Measurements from ENCODE around the gene KIAA1328. TPM values are rescaled to one million over a fixed set of nuclear protein-coding genes. Genes with fewer than 3 reads are reported as not detected.

Gene KIAA1328
- total and polyA plus RNA-seq, 9 of the 15 experiments (the other 6 are each of a cell fraction or from before 2014, with no cell fraction given): 4.0 to 8.6 (median 7.4) TPM

DNA sequence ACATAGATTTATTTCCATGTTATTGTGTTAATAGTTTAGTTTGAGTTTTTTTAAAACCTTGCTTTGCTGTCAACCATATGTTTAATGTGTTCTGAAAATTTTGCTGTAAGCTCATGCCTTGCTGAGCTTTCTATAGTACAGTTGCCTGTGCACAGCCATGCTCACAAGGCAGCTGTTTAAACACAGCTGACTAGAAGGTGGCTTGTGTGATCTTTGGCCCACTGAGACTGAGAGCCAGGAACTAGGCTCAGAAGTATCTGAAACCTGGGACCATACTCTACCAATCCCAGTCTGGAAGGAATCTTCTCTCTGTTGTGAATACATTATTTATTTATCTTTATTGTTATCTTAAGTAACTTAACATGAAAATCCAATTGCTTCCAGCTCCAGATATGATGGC is 350.5 kb downstream of the KIAA1328 start (continued):
- no peak for TF ChIP-seq CHD7 (IDR thresholded peaks at IDR 0.05; ENCODE audit: low read depth, low read length)
- no peak for TF ChIP-seq MYNN (IDR thresholded peaks at IDR 0.05)
- no peak for TF ChIP-seq MYNN (CRISPR knock-in tag; IDR thresholded peaks at IDR 0.05)
- TF ChIP-seq ZNF212 (CRISPR knock-in tag; IDR thresholded peaks at IDR 0.05): no peak
- no peak for TF ChIP-seq FOSL1 (tag; conservative IDR thresholded peaks at IDR 0.05)
- TF ChIP-seq ZNF445 (CRISPR knock-in tag; IDR thresholded peaks at IDR 0.05; ENCODE audit: low read depth): no peak
- no peak for TF ChIP-seq RBM15 (IDR thresholded peaks at IDR 0.05; ENCODE audit: insufficient read depth, low read length)
- TF ChIP-seq MAFK (IDR thresholded peaks at IDR 0.05; ENCODE audit: low read length): no peak
- TF ChIP-seq, protein P1, sequence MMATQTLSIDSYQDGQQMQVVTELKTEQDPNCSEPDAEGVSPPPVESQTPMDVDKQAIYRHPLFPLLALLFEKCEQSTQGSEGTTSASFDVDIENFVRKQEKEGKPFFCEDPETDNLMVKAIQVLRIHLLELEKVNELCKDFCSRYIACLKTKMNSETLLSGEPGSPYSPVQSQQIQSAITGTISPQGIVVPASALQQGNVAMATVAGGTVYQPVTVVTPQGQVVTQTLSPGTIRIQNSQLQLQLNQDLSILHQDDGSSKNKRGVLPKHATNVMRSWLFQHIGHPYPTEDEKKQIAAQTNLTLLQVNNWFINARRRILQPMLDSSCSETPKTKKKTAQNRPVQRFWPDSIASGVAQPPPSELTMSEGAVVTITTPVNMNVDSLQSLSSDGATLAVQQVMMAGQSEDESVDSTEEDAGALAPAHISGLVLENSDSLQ (IDR thresholded peaks at IDR 0.05): no peak
- TF ChIP-seq MAFG (tag; conservative IDR thresholded peaks at IDR 0.05): no peak

Measured in K562 (cell line).